Stimulated activated CD8-positive, alpha-beta memory T cell treated with anti-CD3 and anti-CD28 coated beads, Interleukin-12 subunit alpha, Interleukin-12 subunit beta, amount 100 ng/mL, for 4 hours (primary cell): ENCODE results near the gene CYP39A1.

ENCODE experiments used
- DNase-seq: peaks from one replicate; pipeline ENCODE4 v3.0.0-alpha.2; 2020; ENCODE audit warnings: low read depth

The CYP39A1 gene

GRCh38 chr6:46652603-46653438 is at the start of gene CYP39A1, which contains the start of gene SLC25A27:
TSS of gene CYP39A1 (minus strand) at chr6:46652818. CDS start at chr6:46652582, 236 bp downstream.
TSS of gene SLC25A27 (plus strand) at chr6:46652975. CDS start at chr6:46653193, 218 bp downstream.
- DNase-seq = peak; percentile 65

- no peak for DNase-seq
These were observed 47.4 kb upstream of the CYP39A1 start for GRCh38 chr6:46699970-46700369.

GRCh38 chr6:46690911-46691451 is 38.4 kb upstream of the CYP39A1 start:
- DNase-seq = no peak

GRCh38 chr6:46690141-46690755 is 37.6 kb upstream of the CYP39A1 start:
- DNase-seq = no peak

- DNase-seq = no peak
These were observed 37.0 kb upstream of the CYP39A1 start for GRCh38 chr6:46689657-46690056.

- DNase-seq = no peak
These were observed 36.3 kb upstream of the CYP39A1 start for GRCh38 chr6:46688966-46689335.

- DNase-seq = no peak
These were observed 35.7 kb upstream of the CYP39A1 start for GRCh38 chr6:46688117-46688965.

GRCh38 chr6:46687619-46688097 is 35.0 kb upstream of the CYP39A1 start, which contains the start of gene TDRD6:
TSS of gene TDRD6 (plus strand) at chr6:46687885. CDS start at chr6:46688129, 244 bp downstream.
- no peak for DNase-seq

GRCh38 chr6:46684771-46685170 is 32.2 kb upstream of the CYP39A1 start:
- DNase-seq = no peak

- DNase-seq = no peak
These were observed 24.7 kb upstream of the CYP39A1 start for GRCh38 chr6:46677314-46677654.

GRCh38 chr6:46676604-46677313 is 24.1 kb upstream of the CYP39A1 start:
- no peak for DNase-seq

- no peak for DNase-seq
These were observed 21.8 kb upstream of the CYP39A1 start for GRCh38 chr6:46674410-46674809.

GRCh38 chr6:46667377-46667776 is 14.8 kb upstream of the CYP39A1 start:
- DNase-seq = no peak

- no peak for DNase-seq
These were observed 8.9 kb upstream of the CYP39A1 start for GRCh38 chr6:46661483-46661882.

- DNase-seq = no peak
These were observed 5.0 kb upstream of the CYP39A1 start for GRCh38 chr6:46657642-46658041.

GRCh38 chr6:46655803-46656202 is 3.2 kb upstream of the CYP39A1 start:
- no peak for DNase-seq

GRCh38 chr6:46653439-46654195 is 999 bp upstream of the CYP39A1 start:
- DNase-seq = no peak

GRCh38 chr6:46652232-46652602 is 401 bp downstream of the CYP39A1 start:
- no peak for DNase-seq

GRCh38 chr6:46651816-46652215 is 802 bp downstream of the CYP39A1 start:
- no peak for DNase-seq

GRCh38 chr6:46651006-46651405 is 1.6 kb downstream of the CYP39A1 start:
- no peak for DNase-seq
